Caco-2 (cell line): ENCODE data around the gene DOCK10. TPM values are rescaled to one million over a fixed set of nuclear protein-coding genes. Genes with fewer than 3 reads are reported as not detected.

Source experiments
- BruUV-seq: library from RNA; stranded (reverse); fragments of 400-500 nt; replicated peaks from 2 replicates; lab custom pipeline; 2021; lab: Mats Ljungman, UMichigan
- CTCF ChIA-PET: fragments of 300-600 bp; sonication (Branson Sonifier 250); formaldehyde crosslinking; loops from one replicate; lab custom pipeline; 2022; ENCODE audit warnings: antibody characterized with exemption; lab: Charles Lee
- POLR2A ChIA-PET: fragments of 300-600 bp; sonication (Branson Sonifier 250); formaldehyde crosslinking; loops from one replicate; lab custom pipeline; 2022; ENCODE audit warnings: antibody characterized with exemption; lab: Charles Lee
- DNase-seq, 2 experiments: peaks; one replicate each; pipeline versions ENCODE4 v3.0.0 to v3.0.0-alpha.2; 2020 to 2022
- H3K27me3 ChIP-seq: replicated peaks from 2 replicates; pipeline ENCODE4 v1.6.0; 2011; ENCODE audit warnings: low read length; ENCODE audit not compliant: control insufficient read depth, insufficient read depth
- H3K36me3 ChIP-seq: 2 replicates; pipeline ENCODE4 v1.5.1; 2011; ENCODE audit warnings: low read length; ENCODE audit not compliant: control insufficient read depth, insufficient read depth
- H3K4me1 ChIP-seq: fragments of 250-450 bp; sonication (Bioruptor Pico); 2 replicates; pipeline ENCODE4 v1.5.1; 2020; ENCODE audit warnings: mild to moderate bottlenecking
- H3K4me3 ChIP-seq: 2 replicates; pipeline ENCODE4 v1.5.1; 2011; ENCODE audit warnings: low read depth, mild to moderate bottlenecking, control low read depth, low read length
- H3K9me3 ChIP-seq: fragments of 250-450 bp; sonication (Bioruptor Pico); 2 replicates; pipeline ENCODE4 v1.5.1; 2020; ENCODE audit warnings: mild to moderate bottlenecking, moderate library complexity
- H3K27ac Mint-ChIP-seq: one replicate; pipeline ENCODE4 v1.8.0; 2022; ENCODE audit warnings: mixed read lengths; ENCODE audit not compliant: unreplicated experiment
- H3K27me3 Mint-ChIP-seq: one replicate; pipeline ENCODE4 v1.8.0; 2022; ENCODE audit warnings: mixed read lengths; ENCODE audit not compliant: insufficient read depth, unreplicated experiment
- H3K36me3 Mint-ChIP-seq: one replicate; pipeline ENCODE4 v1.8.0; 2022; ENCODE audit warnings: mild to moderate bottlenecking, mixed read lengths; ENCODE audit not compliant: insufficient read depth, unreplicated experiment
- H3K4me1 Mint-ChIP-seq: one replicate; pipeline ENCODE4 v1.8.0; 2022; ENCODE audit warnings: low read depth, mixed read lengths; ENCODE audit not compliant: unreplicated experiment
- H3K4me3 Mint-ChIP-seq: one replicate; pipeline ENCODE4 v1.8.0; 2022; ENCODE audit warnings: mild to moderate bottlenecking, moderate library complexity, mixed read lengths; ENCODE audit not compliant: unreplicated experiment
- H3K9me3 Mint-ChIP-seq: one replicate; pipeline ENCODE4 v1.8.0; 2022; ENCODE audit warnings: mixed read lengths; ENCODE audit not compliant: unreplicated experiment
- intact Hi-C: fragments of 100-400 bp; cut with micrococcal nuclease; formaldehyde crosslinking; loops from one replicate; pipeline ENCODE4 v1.10.0; 2022; ENCODE audit not compliant: unreplicated experiment
- total RNA-seq: library from RNA; stranded (reverse); gene quantifications from 2 replicates; pipeline ENCODE4 v1.2.3, GENCODE V29; 2022
- TF ChIP-seq, protein P1 (sequence below), 2 experiments: fragments of 200-600 bp in 1 of 2; IDR thresholded peaks; 1 replicate in 1 of 2; 2 replicates in 1 of 2; pipeline versions ENCODE4 v1.5.1 to v1.8.0; 2011 to 2022; ENCODE audit warnings: antibody characterized with exemption in 1 of 2, control low read depth in 1 of 2, inconsistent platforms in 1 of 2, low read depth in 1 of 2, low read length in 1 of 2, mild to moderate bottlenecking in 1 of 2, moderate library complexity in 1 of 2; ENCODE audit not compliant: insufficient read depth in 1 of 2, severe bottlenecking in 1 of 2, unreplicated experiment in 1 of 2

The DOCK10 gene
- total RNA-seq, 1 experiment from 2014 or later = not detected

DNA sequence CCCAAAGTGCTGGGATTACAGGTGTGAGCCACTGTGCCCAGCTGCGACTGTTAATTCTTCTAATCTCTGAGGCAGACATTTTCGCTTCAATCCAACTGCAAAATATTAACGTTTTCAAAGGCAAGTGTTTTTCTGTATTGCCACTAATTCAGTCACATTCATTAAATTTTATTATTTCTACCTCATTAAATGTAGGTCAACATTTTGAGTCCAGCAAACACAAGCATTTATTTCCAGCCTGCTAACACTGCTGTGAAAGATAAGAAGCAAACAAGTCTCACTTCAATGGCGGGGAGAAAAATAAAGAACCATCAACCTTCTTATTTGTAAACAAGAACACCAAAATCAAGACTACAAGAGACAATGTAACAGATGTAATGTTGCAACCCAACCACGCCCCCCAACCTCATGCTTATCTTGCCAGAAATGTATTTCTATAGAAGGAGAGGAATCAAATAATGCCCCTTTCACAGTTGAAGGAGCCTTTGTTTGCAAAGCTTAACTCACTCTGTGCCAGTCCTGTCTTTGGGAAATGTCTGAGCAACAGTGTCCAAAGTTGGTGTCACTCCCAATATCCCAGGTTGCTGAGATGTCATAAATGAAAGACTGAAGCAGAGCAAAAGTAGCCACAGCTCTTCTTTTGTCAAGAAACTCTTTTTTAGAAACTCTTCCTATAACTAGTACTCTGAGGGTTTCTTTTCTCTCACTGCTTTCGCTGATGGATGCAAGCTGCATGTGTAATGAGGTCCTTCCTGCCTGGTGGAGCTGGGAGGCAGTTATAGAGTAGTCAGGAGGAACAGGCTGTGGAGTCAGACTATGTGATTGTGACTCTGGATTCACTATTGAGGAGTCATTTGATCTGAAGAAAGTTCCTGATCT, 8.6 kb downstream of the DOCK10 start:
- no peaks in the 10 kb centered on the region for H3K4me1 Mint-ChIP-seq
- BruUV-seq = no TSS peak
- H3K27ac Mint-ChIP-seq = no peak overlapping the region
- Histone ChIP-seq H3K4me1 (no peaks in the 10 kb centered on the region), H3K36me3 (no peaks in the 10 kb centered on the region), H3K27me3 (no peaks in the 10 kb centered on the region), H3K9me3 (no peaks in the 10 kb centered on the region), H3K4me3 (no peak overlapping the region)
- POLR2A ChIA-PET = no interaction called here
- intact Hi-C loops = no loop called here
- TF ChIP-seq, protein P1, sequence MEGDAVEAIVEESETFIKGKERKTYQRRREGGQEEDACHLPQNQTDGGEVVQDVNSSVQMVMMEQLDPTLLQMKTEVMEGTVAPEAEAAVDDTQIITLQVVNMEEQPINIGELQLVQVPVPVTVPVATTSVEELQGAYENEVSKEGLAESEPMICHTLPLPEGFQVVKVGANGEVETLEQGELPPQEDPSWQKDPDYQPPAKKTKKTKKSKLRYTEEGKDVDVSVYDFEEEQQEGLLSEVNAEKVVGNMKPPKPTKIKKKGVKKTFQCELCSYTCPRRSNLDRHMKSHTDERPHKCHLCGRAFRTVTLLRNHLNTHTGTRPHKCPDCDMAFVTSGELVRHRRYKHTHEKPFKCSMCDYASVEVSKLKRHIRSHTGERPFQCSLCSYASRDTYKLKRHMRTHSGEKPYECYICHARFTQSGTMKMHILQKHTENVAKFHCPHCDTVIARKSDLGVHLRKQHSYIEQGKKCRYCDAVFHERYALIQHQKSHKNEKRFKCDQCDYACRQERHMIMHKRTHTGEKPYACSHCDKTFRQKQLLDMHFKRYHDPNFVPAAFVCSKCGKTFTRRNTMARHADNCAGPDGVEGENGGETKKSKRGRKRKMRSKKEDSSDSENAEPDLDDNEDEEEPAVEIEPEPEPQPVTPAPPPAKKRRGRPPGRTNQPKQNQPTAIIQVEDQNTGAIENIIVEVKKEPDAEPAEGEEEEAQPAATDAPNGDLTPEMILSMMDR (IDR thresholded peaks at IDR 0.05; ENCODE audit: insufficient read depth in 1 of 2, low read depth in 1 of 2, low read length in 1 of 2, severe bottlenecking in 1 of 2, unreplicated experiment in 1 of 2) = no peak
- CTCF ChIA-PET = no interaction called here
- H3K9me3 Mint-ChIP-seq = no peaks in the 10 kb centered on the region
- no peaks in the 10 kb centered on the region for H3K36me3 Mint-ChIP-seq
- no peak overlapping the region for H3K4me3 Mint-ChIP-seq
- DNase-seq = no peak
- peaks cover 4% of the 10 kb centered on the region for H3K27me3 Mint-ChIP-seq

DNA sequence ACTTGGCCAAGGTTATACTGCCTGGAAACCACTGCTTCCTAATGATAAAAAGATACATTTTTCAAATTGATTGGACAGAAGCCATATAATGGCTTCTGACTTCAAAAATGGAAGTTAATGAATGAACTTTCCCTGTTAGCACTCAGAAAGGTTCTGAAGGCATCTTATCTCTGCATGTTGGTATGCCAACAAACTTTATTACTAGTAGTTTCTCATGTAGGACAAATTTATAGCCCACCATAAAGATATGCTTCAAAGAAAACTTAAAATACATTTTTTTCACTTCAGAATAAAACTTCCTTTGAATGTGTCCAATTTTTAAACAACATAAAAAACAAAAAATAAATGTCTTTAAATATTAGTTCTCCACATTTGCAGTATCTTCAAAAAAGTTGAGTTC, 10.0 kb downstream of the DOCK10 start:
- Mint-ChIP-seq H3K9me3 (no peaks in the 10 kb centered on the region), H3K4me1 (no peaks in the 10 kb centered on the region), H3K27ac (no peak overlapping the region), H3K4me3 (no peak overlapping the region), H3K36me3 (no peaks in the 10 kb centered on the region), H3K27me3 (peaks cover 4% of the 10 kb centered on the region)
- TF ChIP-seq, protein P1 (IDR thresholded peaks at IDR 0.05; ENCODE audit: insufficient read depth in 1 of 2, low read depth in 1 of 2, low read length in 1 of 2, severe bottlenecking in 1 of 2, unreplicated experiment in 1 of 2) = no peak
- Histone ChIP-seq H3K4me3 (no peak overlapping the region), H3K27me3 (no peaks in the 10 kb centered on the region), H3K4me1 (no peaks in the 10 kb centered on the region), H3K9me3 (no peaks in the 10 kb centered on the region), H3K36me3 (no peaks in the 10 kb centered on the region)
- CTCF ChIA-PET = no interaction called here
- BruUV-seq = no TSS peak
- DNase-seq = no peak
- POLR2A ChIA-PET = no interaction called here
- intact Hi-C loops = no loop called here

DNA sequence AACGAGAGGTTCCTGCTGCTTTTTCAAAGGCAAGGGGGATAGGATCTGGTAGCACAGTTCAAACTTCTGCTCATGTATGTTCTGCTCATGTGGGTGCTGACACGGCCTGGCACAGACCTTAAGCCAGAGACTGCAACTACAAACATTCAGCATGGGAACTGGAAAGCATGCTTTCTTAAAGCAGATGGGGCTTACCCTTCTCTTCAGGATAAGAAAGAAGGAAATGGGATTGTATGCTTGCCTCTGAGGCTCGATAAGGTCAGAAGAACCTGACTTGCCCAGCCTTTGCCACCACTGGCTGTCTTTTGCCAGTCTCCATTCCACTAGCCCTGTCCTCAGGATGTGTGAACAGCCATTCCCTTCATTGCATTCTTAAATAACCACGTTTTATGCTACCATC, 10.7 kb downstream of the DOCK10 start:
- POLR2A ChIA-PET = no interaction called here
- H3K36me3 Mint-ChIP-seq = no peaks in the 10 kb centered on the region

More for the DNA sequence above, 10.7 kb downstream of the DOCK10 start:
- Histone ChIP-seq H3K4me1 (no peaks in the 10 kb centered on the region), H3K9me3 (no peaks in the 10 kb centered on the region), H3K36me3 (no peaks in the 10 kb centered on the region), H3K27me3 (no peaks in the 10 kb centered on the region), H3K4me3 (no peak overlapping the region)
- no peak overlapping the region for H3K4me3 Mint-ChIP-seq
- no peaks in the 10 kb centered on the region for H3K9me3 Mint-ChIP-seq
- H3K27ac Mint-ChIP-seq = no peak overlapping the region
- BruUV-seq = no TSS peak
- intact Hi-C loops = no loop called here
- no peaks in the 10 kb centered on the region for H3K4me1 Mint-ChIP-seq
- CTCF ChIA-PET = no interaction called here
- H3K27me3 Mint-ChIP-seq = peaks cover 4% of the 10 kb centered on the region
- TF ChIP-seq, protein P1 (IDR thresholded peaks at IDR 0.05; ENCODE audit: insufficient read depth in 1 of 2, low read depth in 1 of 2, low read length in 1 of 2, severe bottlenecking in 1 of 2, unreplicated experiment in 1 of 2) = no peak
- no peak for DNase-seq
